ENCODE results near the gene HAPSTR1.

The HAPSTR1 gene

GRCh38 chr16:9095656-9096397 lies 4.4 kb downstream of the HAPSTR1 start:
- Histone ChIP-seq H3K79me2 (ENCODE audit: low read length) (peaks cover 93% of the 10 kb centered on the region), H3K36me3 (replicated peaks; ENCODE audit: insufficient read depth, low read length) (peaks cover 10% of the 10 kb centered on the region; the same call in 1 of the 2 replicates), H3K9me2 (replicated peaks; ENCODE audit: insufficient read depth, low read length) (no peaks in the 10 kb centered on the region), H3F3A (ENCODE audit: insufficient read depth, low read length) (peaks cover 23% of the 10 kb centered on the region), H3K4me1 (ENCODE audit: low read length) (peaks cover 38% of the 10 kb centered on the region), H2AFZ (ENCODE audit: low read length) (no peak overlapping the region), H4K20me1 (ENCODE audit: insufficient read depth, low read length) (peaks cover 63% of the 10 kb centered on the region), H3K27me3 (replicated peaks; ENCODE audit: insufficient read depth, low read length) (no peaks in the 10 kb centered on the region), H3K4me3 (ENCODE audit: low read length) (no peak overlapping the region), H3K9me3 (replicated peaks; ENCODE audit: insufficient read depth, low read length) (no peaks in the 10 kb centered on the region), H3K27ac (ENCODE audit: low read length) (no peak overlapping the region), H3K9ac (ENCODE audit: low read length) (no peak overlapping the region), H3K4me2 (ENCODE audit: low read depth, low read length) (peak overlapping the region; percentile 96; the same call in 1 of the 2 replicates)
- no peak for TF ChIP-seq EZH2 (optimal IDR thresholded peaks at IDR 0.05; ENCODE audit: low read depth, low read length)
- TF ChIP-seq EZH2phosphoT487 (IDR thresholded peaks at IDR 0.05; ENCODE audit: low read length) = no peak
- no peak for TF ChIP-seq CTCF (IDR thresholded peaks at IDR 0.05; ENCODE audit: low read length)
- no peak for DNase-seq

- no peak overlapping the region for H3K9ac ChIP-seq (ENCODE audit: low read length)
- H3K4me3 ChIP-seq (ENCODE audit: low read length) = no peak overlapping the region
- H3K27ac ChIP-seq (ENCODE audit: low read length) = no peak overlapping the region
- H3K9me3 ChIP-seq (replicated peaks; ENCODE audit: insufficient read depth, low read length) = no peaks in the 10 kb centered on the region
- H3K27me3 ChIP-seq (replicated peaks; ENCODE audit: insufficient read depth, low read length) = no peaks in the 10 kb centered on the region
- TF ChIP-seq EZH2phosphoT487 (IDR thresholded peaks at IDR 0.05; ENCODE audit: low read length) (no peak), CTCF (IDR thresholded peaks at IDR 0.05; ENCODE audit: low read length) (no peak), EZH2 (optimal IDR thresholded peaks at IDR 0.05; ENCODE audit: low read depth, low read length) (no peak)
- peaks cover 66% of the 10 kb centered on the region for H4K20me1 ChIP-seq (ENCODE audit: insufficient read depth, low read length)
- no peaks in the 10 kb centered on the region for H3K9me2 ChIP-seq (replicated peaks; ENCODE audit: insufficient read depth, low read length)
- H3F3A ChIP-seq (ENCODE audit: insufficient read depth, low read length) = peaks cover 23% of the 10 kb centered on the region
- DNase-seq = no peak
- peaks cover 100% of the 10 kb centered on the region for H3K79me2 ChIP-seq (ENCODE audit: low read length)
- no peak overlapping the region for H2AFZ ChIP-seq (ENCODE audit: low read length)
- H3K4me2 ChIP-seq (ENCODE audit: low read depth, low read length) = no peak overlapping the region
- peaks cover 38% of the 10 kb centered on the region for H3K4me1 ChIP-seq (ENCODE audit: low read length)
- H3K36me3 ChIP-seq (replicated peaks; ENCODE audit: insufficient read depth, low read length) = peaks cover 10% of the 10 kb centered on the region; the same call in 1 of the 2 replicates
These were observed 5.0 kb downstream of the HAPSTR1 start for GRCh38 chr16:9096416-9096952.

GRCh38 chr16:9097266-9098219 lies 6.1 kb downstream of the HAPSTR1 start:
- Histone ChIP-seq H2AFZ (ENCODE audit: low read length) (no peak overlapping the region), H4K20me1 (ENCODE audit: insufficient read depth, low read length) (peaks cover 76% of the 10 kb centered on the region), H3K9ac (ENCODE audit: low read length) (no peak overlapping the region), H3K27ac (ENCODE audit: low read length) (no peak overlapping the region), H3K36me3 (replicated peaks; ENCODE audit: insufficient read depth, low read length) (peaks cover 15% of the 10 kb centered on the region; the same call in 1 of the 2 replicates), H3K9me3 (replicated peaks; ENCODE audit: insufficient read depth, low read length) (no peaks in the 10 kb centered on the region), H3K79me2 (ENCODE audit: low read length) (peaks cover 100% of the 10 kb centered on the region), H3K4me1 (ENCODE audit: low read length) (peaks cover 38% of the 10 kb centered on the region), H3K27me3 (replicated peaks; ENCODE audit: insufficient read depth, low read length) (no peaks in the 10 kb centered on the region), H3K4me2 (ENCODE audit: low read depth, low read length) (peak overlapping the region; percentile 20; the same call in 1 of the 2 replicates), H3K4me3 (ENCODE audit: low read length) (no peak overlapping the region), H3F3A (ENCODE audit: insufficient read depth, low read length) (peaks cover 22% of the 10 kb centered on the region), H3K9me2 (replicated peaks; ENCODE audit: insufficient read depth, low read length) (no peaks in the 10 kb centered on the region)
- DNase-seq = no peak
- TF ChIP-seq EZH2 (optimal IDR thresholded peaks at IDR 0.05; ENCODE audit: low read depth, low read length) (no peak), EZH2phosphoT487 (IDR thresholded peaks at IDR 0.05; ENCODE audit: low read length) (no peak), CTCF (IDR thresholded peaks at IDR 0.05; ENCODE audit: low read length) (no peak)

All from MM.1S (cell line).